Thyroid gland (tissue), 4 donors: ENCODE measurements around the gene RDH8. TPM values are rescaled to one million over a fixed set of nuclear protein-coding genes. Genes with fewer than 3 reads are reported as not detected.

Source experiments
- DNase-seq, 2 donors: peaks; one replicate each; pipeline ENCODE4 v3.0.0-alpha.2; 2019
- H3K27ac ChIP-seq, 3 donors: fragments of 200-600 bp; sonication (generic); 1 replicate in 2 of 3; 2 replicates in 1 of 3; pipeline ENCODE4 v1.5.1; 2016 to 2019; ENCODE audit warnings: mild to moderate bottlenecking in 1 of 3, moderate library complexity in 1 of 3
- H3K27me3 ChIP-seq: fragments of 200-600 bp; sonication (generic); one replicate; pipeline ENCODE4 v1.5.1; 2019
- H3K36me3 ChIP-seq, 2 donors: fragments of 200-600 bp; sonication (generic); one replicate each; pipeline ENCODE4 v1.5.1; 2016 to 2019
- H3K4me1 ChIP-seq, 2 donors: fragments of 200-600 bp; sonication (generic); one replicate each; pipeline ENCODE4 v1.5.1; 2017 to 2019
- H3K4me3 ChIP-seq, 3 donors: fragments of 200-600 bp; sonication (generic); replicated peaks in 1 of 3; 1 replicate in 2 of 3; 2 replicates in 1 of 3; pipeline ENCODE4 v1.5.1; 2016; ENCODE audit warnings: mild to moderate bottlenecking in 1 of 3
- H3K9me3 ChIP-seq: fragments of 200-600 bp; sonication (generic); one replicate; pipeline ENCODE4 v1.5.1; 2017
- POLR2A ChIP-seq, 2 donors: fragments of 450-650 bp; IDR thresholded peaks; one replicate each; pipeline ENCODE4 v1.6.1; 2017; ENCODE audit warnings: antibody characterized with exemption in 2 of 2, mild to moderate bottlenecking in 2 of 2, moderate library complexity in 1 of 2
- WGBS, 2 donors: methylation state at CpG; one replicate each; pipeline ENCODE4 v1.1.5; 2017; 5-methylcytosine and 5-hydroxymethylcytosine counted together
- intact Hi-C: fragments of 100-400 bp; cut with DNase I; formaldehyde crosslinking; loops from one replicate; pipeline ENCODE4 v1.15.1; 2023
- microRNA-seq: library from miRNA; unstranded; fragments of <30 nt; microRNA quantifications from one replicate; pipeline ENCODE4, GENCODE V29; 2016
- small RNA-seq: library from RNA; depleted of rRNA; stranded (forward); fragments of <200 nt; gene quantifications from one replicate; pipeline ENCODE3, GENCODE V24; 2016
- total RNA-seq, 4 donors: library from RNA; depleted of rRNA; stranded (reverse); fragments of >200 nt; gene quantifications; one replicate each; pipeline ENCODE4 v1.2.3, GENCODE V29; 2016
- TF ChIP-seq, protein P1 (sequence below), 6 experiments: fragments of 200-600 bp in 3 of 6; fragments of 450-650 bp in 3 of 6; sonication (generic) in 3 of 6; IDR thresholded peaks; one replicate each; pipeline ENCODE4 v1.5.1; 2016 to 2019; ENCODE audit warnings: antibody characterized with exemption in 6 of 6, mild to moderate bottlenecking in 2 of 6, inconsistent platforms in 1 of 6, moderate library complexity in 1 of 6

Gene RDH8
- total RNA-seq, 4 donors from 2014 or later = not detected

DNA sequence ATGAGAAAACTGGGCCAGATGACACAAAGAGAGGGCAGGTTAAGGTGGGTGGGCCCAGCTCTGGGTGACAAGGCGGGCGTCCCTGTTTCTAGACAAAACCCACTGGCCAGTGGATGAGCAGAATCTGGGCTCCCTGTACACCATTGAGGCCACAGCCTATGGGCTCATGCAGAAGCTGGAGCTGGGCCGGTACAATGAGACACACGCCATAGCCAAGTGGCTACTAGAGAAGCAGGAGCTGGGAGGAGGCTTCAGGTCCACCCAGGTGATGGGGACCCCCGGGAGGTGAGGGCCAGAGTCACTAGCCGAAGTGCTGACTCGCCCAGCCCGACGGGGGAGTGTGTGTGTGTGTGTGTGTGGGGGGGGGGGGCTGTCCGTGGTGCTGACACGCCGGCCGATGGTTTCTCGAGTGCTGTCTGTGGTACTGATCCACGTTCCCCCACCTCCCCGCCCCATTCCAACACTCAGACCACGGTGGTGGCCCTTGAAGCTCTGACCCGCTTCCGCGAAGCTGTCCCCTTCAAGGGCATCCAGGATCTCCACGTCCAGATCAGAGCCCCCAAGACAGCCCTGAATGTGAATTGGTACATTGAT, 48.5 kb downstream of the RDH8 start:
- H3K27ac ChIP-seq = no peak overlapping the region
- no peaks in the 10 kb centered on the region for H3K36me3 ChIP-seq
- H3K9me3 ChIP-seq = no peaks in the 10 kb centered on the region
- intact Hi-C loops = no loop called here
- H3K27me3 ChIP-seq = no peaks in the 10 kb centered on the region
- no peak for TF ChIP-seq POLR2A (IDR thresholded peaks at IDR 0.05)
- TF ChIP-seq, protein P1, sequence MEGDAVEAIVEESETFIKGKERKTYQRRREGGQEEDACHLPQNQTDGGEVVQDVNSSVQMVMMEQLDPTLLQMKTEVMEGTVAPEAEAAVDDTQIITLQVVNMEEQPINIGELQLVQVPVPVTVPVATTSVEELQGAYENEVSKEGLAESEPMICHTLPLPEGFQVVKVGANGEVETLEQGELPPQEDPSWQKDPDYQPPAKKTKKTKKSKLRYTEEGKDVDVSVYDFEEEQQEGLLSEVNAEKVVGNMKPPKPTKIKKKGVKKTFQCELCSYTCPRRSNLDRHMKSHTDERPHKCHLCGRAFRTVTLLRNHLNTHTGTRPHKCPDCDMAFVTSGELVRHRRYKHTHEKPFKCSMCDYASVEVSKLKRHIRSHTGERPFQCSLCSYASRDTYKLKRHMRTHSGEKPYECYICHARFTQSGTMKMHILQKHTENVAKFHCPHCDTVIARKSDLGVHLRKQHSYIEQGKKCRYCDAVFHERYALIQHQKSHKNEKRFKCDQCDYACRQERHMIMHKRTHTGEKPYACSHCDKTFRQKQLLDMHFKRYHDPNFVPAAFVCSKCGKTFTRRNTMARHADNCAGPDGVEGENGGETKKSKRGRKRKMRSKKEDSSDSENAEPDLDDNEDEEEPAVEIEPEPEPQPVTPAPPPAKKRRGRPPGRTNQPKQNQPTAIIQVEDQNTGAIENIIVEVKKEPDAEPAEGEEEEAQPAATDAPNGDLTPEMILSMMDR (IDR thresholded peaks at IDR 0.05) = no peak
- 30 to 49% methylated on average over 8 to 9 of the region's 21 CpGs for WGBS, 2 donors
- H3K4me1 ChIP-seq = no peaks in the 10 kb centered on the region
- DNase-seq = no peak
- no peak overlapping the region for H3K4me3 ChIP-seq

DNA sequence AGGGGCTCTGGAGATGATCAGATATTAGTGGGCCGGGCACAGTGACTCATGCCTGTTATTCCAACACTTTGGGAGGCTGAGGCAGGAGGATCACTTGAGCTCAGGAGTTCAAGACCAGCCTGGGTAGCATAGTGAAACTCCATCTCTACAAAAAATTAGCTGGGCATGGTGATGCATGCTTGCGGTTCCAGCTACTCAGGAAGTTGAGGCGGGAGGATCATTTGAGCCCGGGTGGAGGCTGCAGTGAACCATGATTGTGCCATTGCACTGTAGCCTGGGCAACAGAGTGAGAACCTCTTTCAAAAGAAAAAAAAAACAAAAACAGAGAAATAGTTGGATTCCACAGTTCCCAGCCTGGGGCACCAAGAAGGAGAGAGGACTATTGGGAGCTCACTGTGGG, 54.9 kb downstream of the RDH8 start:
- WGBS, 2 donors = 65 to 68% methylated on average over 4 of the region's 4 CpGs
- DNase-seq = no peak
- Histone ChIP-seq H3K27me3 (no peaks in the 10 kb centered on the region), H3K4me1 (no peaks in the 10 kb centered on the region), H3K9me3 (no peaks in the 10 kb centered on the region), H3K4me3 (no peak overlapping the region), H3K36me3 (no peaks in the 10 kb centered on the region), H3K27ac (no peak overlapping the region)
- TF ChIP-seq, protein P1 (IDR thresholded peaks at IDR 0.05) = no peak
- TF ChIP-seq POLR2A (IDR thresholded peaks at IDR 0.05) = no peak
- intact Hi-C loops = no loop called here

DNA sequence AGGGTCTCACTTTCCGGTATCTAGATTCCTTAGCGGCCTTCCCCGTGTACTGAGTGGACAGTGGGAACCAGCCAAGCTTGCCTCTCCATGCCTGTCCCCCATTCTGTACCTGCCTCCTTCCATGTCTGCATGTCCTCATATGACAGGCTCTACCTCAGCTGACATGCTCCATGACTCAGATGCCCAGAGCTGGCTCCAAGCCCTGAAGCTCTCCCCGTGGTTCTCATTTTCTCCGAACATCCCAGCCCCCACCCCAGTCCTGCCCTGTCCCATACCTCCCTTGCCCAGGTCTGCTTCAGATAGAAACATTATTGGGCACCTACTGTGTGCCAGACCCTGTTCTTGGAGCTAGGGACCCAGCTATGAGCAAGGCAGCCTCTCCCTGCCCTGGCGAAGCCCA, 55.8 kb downstream of the RDH8 start:
- intact Hi-C loops = no loop called here

DNA sequence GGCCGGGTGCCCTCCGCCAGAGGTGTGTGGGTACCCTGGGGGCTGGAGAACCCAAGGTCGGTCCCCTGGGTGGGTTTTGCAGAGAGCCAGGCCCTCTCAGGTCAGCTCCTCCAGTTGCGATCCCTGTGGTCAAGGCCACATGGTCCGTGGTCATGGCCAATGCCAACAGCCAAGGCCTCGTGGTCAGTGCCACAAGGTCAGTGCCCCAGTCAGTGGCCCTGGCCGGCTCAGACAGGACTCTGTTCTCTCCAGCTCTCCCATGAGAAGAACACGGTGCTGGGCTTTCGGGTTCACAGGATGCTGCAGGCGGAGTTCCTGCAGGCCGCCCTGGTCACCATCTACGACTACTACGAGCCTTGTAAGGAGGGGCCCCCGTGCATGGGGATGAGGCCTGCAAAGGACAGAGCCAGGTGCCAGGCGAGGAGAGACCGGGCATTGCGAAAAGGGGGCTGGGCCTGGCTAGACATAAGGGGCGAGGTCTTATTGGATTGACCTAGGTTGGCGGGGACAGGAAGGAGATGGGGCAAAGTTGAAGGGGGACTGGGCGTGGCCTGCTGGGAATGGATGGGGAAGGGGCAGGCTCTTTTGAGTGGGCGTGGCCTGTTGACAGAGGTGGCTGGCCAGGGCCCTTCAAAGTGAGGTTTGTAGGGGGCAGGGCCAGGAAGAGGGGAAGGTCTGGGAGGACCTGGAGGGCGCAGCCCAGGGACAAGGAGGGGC, 57.6 kb downstream of the RDH8 start:
- intact Hi-C loops = no loop called here
- Histone ChIP-seq H3K4me3 (no peak overlapping the region), H3K4me1 (no peaks in the 10 kb centered on the region), H3K36me3 (no peaks in the 10 kb centered on the region), H3K27ac (no peak overlapping the region), H3K27me3 (no peaks in the 10 kb centered on the region), H3K9me3 (no peaks in the 10 kb centered on the region)
- WGBS, 2 donors = 63 to 72% methylated on average over 15 to 16 of the region's 22 CpGs
- TF ChIP-seq POLR2A (IDR thresholded peaks at IDR 0.05) = no peak
- TF ChIP-seq, protein P1 (IDR thresholded peaks at IDR 0.05) = no peak
- no peak for DNase-seq

More for the DNA sequence above, 55.8 kb downstream of the RDH8 start:
- Histone ChIP-seq H3K27me3 (no peaks in the 10 kb centered on the region), H3K36me3 (no peaks in the 10 kb centered on the region), H3K4me1 (no peaks in the 10 kb centered on the region), H3K4me3 (no peak overlapping the region), H3K9me3 (no peaks in the 10 kb centered on the region), H3K27ac (no peak overlapping the region)
- WGBS, 2 donors = 66 to 70% methylated on average over 6 of the region's 6 CpGs
- no peak for TF ChIP-seq POLR2A (IDR thresholded peaks at IDR 0.05)
- TF ChIP-seq, protein P1 (IDR thresholded peaks at IDR 0.05) = no peak
- no peak for DNase-seq

Small RNA genes lying within 50 kb of the gene (microRNA-seq; reads per million reads assigned to microRNA genes)
- not detected for gene MIR5589

Small RNA genes lying within 50 kb of the gene (small RNA-seq; reads per million reads assigned to genes)
- gene MIR5589 = not detected

Other genes starting within 250 kb of the RDH8 start
- gene ZNF846, start 244.7 kb upstream of the RDH8 start, total RNA-seq = 10 to 100 TPM; 12.1 to 24.4 (median 19.3) TPM
- 10 to 100 TPM; 16.7 to 37.1 (median 20.7) TPM for gene FBXL12, start 194.4 kb upstream of the RDH8 start, total RNA-seq
- 100 to 1,000 TPM; 141 to 743 (median 475) TPM for gene UBL5, start 185.6 kb upstream of the RDH8 start, total RNA-seq
- 10 to 100 TPM; 50.0 to 98.0 (median 72.3) TPM for gene PIN1, start 178.2 kb upstream of the RDH8 start, total RNA-seq
- gene OLFM2, start 77.0 kb upstream of the RDH8 start, total RNA-seq = 10 to 100 TPM; 19.5 to 42.7 (median 37.8) TPM
- 10 to 100 TPM in 1 of 4 donors, 1 to 10 TPM in 3; 2.0 to 10.1 (median 5.3) TPM for gene COL5A3, start 3.0 kb upstream of the RDH8 start, total RNA-seq
- 10 to 100 TPM; 18.5 to 46.1 (median 32.6) TPM for gene SHFL, start 72.8 kb downstream of the RDH8 start, total RNA-seq
- under 1 TPM in 2 of 4 donors, not detected in 2; 0.33 to 0.54 TPM for gene ANGPTL6, start 89.2 kb downstream of the RDH8 start, total RNA-seq
- 10 to 100 TPM; 26.2 to 33.0 (median 29.7) TPM for gene PPAN, start 92.9 kb downstream of the RDH8 start, total RNA-seq
- gene P2RY11, start 98.2 kb downstream of the RDH8 start, total RNA-seq = 1 to 10 TPM; 6.1 to 9.3 (median 6.3) TPM
- 100 to 1,000 TPM; 219 to 342 (median 250) TPM for gene EIF3G, start 106.4 kb downstream of the RDH8 start, total RNA-seq
- gene DNMT1, start 181.5 kb downstream of the RDH8 start, total RNA-seq = 10 to 100 TPM; 31.2 to 49.5 (median 36.0) TPM
- 1 to 10 TPM; 3.6 to 9.8 (median 5.3) TPM for gene S1PR2, start 217.8 kb downstream of the RDH8 start, total RNA-seq
- gene MRPL4, start 238.7 kb downstream of the RDH8 start, total RNA-seq = 10 to 100 TPM; 36.1 to 81.7 (median 54.9) TPM